ENCODE results near the gene COPS7A. TPM values are rescaled to one million over a fixed set of nuclear protein-coding genes. Genes with fewer than 3 reads are reported as not detected.
A peak's percentile ranks its signal among the peaks of the same experiment; 100 is the strongest.
"Not testable (repeated sequence)": the region's sequence is repeated elsewhere in the genome, so short reads cannot be mapped to it uniquely, and the experiment has no call there.

COPS7A gene
- total RNA-seq, 2 experiments from 2014 or later: 51.1 to 71.2 TPM

DNA sequence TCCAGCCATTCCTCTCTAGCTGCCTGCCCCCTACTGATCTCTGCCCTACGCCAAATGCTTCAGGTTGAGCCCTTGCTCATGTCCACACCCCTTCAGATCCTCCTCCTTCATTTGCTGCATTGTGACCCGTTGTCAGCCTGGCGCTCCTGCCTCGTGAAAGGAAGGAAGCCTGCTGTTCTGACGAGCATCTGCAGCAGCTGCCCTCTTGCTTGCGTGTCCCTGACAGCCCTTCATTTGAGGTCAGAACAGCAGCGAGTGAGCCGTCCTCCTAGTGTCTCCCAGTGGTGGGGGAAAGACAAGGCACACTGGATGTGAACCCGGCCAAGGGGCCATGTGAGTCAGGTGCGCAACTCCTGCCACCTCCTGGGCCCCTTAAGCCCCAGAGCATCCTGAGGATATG is 20.2 kb upstream of the COPS7A start:
- Histone ChIP-seq H3K4me1 (ENCODE audit: insufficient read depth, low read length, poor library complexity, severe bottlenecking) (peaks cover 29% of the 10 kb centered on the region), H2AFZ (ENCODE audit: low read length) (0 out of 2 replicates have a peak overlapping the region, but pooled peaks have one; percentile 18), H3K9me3 (ENCODE audit: low read length) (no peaks in the 10 kb centered on the region), H3K79me2 (ENCODE audit: insufficient read depth, low read depth, low read length) (peaks cover 16% of the 10 kb centered on the region; the same call in 1 of the 2 replicates), H3K4me3 (ENCODE audit: low read depth, low read length, poor library complexity, severe bottlenecking) (no peak overlapping the region), H4K20me1 (ENCODE audit: insufficient read depth, low read length) (no peaks in the 10 kb centered on the region), H3K27ac (ENCODE audit: low read depth, low read length, poor library complexity, severe bottlenecking) (no peak overlapping the region), H3K9me2 (ENCODE audit: insufficient read depth, low read length) (no peaks in the 10 kb centered on the region), H3K4me2 (ENCODE audit: low read length) (peak overlapping the region; percentile 44; the same call in 1 of the 2 replicates), H3K36me3 (ENCODE audit: insufficient read depth, low read length) (no peaks in the 10 kb centered on the region)
- peak; percentile 50 for DNase-seq (ENCODE audit: low spot score)
- no TSS peak for BruUV-seq (replicated peaks)
- intact Hi-C loops (cut with micrococcal nuclease; ENCODE audit: unreplicated experiment): no loop called here
- ChIA-PET CTCF (ENCODE audit: unreplicated experiment) (no interaction called here), POLR2A (interaction anchor here (1.4 kb wide), 1 partner anchor 23 kb away, joined by 4 read pairs; no protein-coding TSS in a partner anchor)
- TF ChIP-seq, protein P1, sequence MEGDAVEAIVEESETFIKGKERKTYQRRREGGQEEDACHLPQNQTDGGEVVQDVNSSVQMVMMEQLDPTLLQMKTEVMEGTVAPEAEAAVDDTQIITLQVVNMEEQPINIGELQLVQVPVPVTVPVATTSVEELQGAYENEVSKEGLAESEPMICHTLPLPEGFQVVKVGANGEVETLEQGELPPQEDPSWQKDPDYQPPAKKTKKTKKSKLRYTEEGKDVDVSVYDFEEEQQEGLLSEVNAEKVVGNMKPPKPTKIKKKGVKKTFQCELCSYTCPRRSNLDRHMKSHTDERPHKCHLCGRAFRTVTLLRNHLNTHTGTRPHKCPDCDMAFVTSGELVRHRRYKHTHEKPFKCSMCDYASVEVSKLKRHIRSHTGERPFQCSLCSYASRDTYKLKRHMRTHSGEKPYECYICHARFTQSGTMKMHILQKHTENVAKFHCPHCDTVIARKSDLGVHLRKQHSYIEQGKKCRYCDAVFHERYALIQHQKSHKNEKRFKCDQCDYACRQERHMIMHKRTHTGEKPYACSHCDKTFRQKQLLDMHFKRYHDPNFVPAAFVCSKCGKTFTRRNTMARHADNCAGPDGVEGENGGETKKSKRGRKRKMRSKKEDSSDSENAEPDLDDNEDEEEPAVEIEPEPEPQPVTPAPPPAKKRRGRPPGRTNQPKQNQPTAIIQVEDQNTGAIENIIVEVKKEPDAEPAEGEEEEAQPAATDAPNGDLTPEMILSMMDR (conservative IDR thresholded peaks at IDR 0.05; ENCODE audit: low read length): peak; percentile 31; the same call in 1 of the 2 replicates
- no peak for TF ChIP-seq EZH2phosphoT487 (IDR thresholded peaks at IDR 0.05; ENCODE audit: borderline replicate concordance, low read depth, low read length)

GRCh38 chr12:6708351-6708750 is 15.5 kb upstream of the COPS7A start:
- POLR2A ChIA-PET: interaction anchor here (0.8 to 2.0 kb wide), 2 partner anchors 16 to 128 kb away, joined by 3 to 7 read pairs; partner anchors contain the start of gene COPS7A
- H3K9me3 ChIP-seq (ENCODE audit: low read length); H3K79me2 ChIP-seq (ENCODE audit: insufficient read depth, low read depth, low read length); BruUV-seq (replicated peaks); H3K4me2 ChIP-seq (ENCODE audit: low read length); intact Hi-C loops (cut with micrococcal nuclease; ENCODE audit: unreplicated experiment); H3K9me2 ChIP-seq (ENCODE audit: insufficient read depth, low read length); H3K27ac ChIP-seq (ENCODE audit: low read depth, low read length, poor library complexity, severe bottlenecking); H3K4me3 ChIP-seq (ENCODE audit: low read depth, low read length, poor library complexity, severe bottlenecking); H3K36me3 ChIP-seq (ENCODE audit: insufficient read depth, low read length); DNase-seq (ENCODE audit: low spot score); H4K20me1 ChIP-seq (ENCODE audit: insufficient read depth, low read length); H2AFZ ChIP-seq (ENCODE audit: low read length): not testable (repeated sequence)
- H3K4me1 ChIP-seq (ENCODE audit: insufficient read depth, low read length, poor library complexity, severe bottlenecking): peaks cover 12% of the 10 kb centered on the region
- CTCF ChIA-PET (ENCODE audit: unreplicated experiment): interaction anchor here (0.6 to 0.7 kb wide), 2 partner anchors 94 to 287 kb away, joined by 3 read pairs; no protein-coding TSS in a partner anchor

- Histone ChIP-seq H4K20me1 (ENCODE audit: insufficient read depth, low read length) (no peaks in the 10 kb centered on the region), H3K27ac (ENCODE audit: low read depth, low read length, poor library complexity, severe bottlenecking) (no peak overlapping the region), H3K9me2 (ENCODE audit: insufficient read depth, low read length) (no peaks in the 10 kb centered on the region), H3K4me3 (ENCODE audit: low read depth, low read length, poor library complexity, severe bottlenecking) (no peak overlapping the region), H2AFZ (ENCODE audit: low read length) (no peak overlapping the region), H3K9me3 (ENCODE audit: low read length) (no peaks in the 10 kb centered on the region), H3K4me2 (ENCODE audit: low read length) (no peak overlapping the region), H3K4me1 (ENCODE audit: insufficient read depth, low read length, poor library complexity, severe bottlenecking) (peaks cover 6% of the 10 kb centered on the region), H3K79me2 (ENCODE audit: insufficient read depth, low read depth, low read length) (no peaks in the 10 kb centered on the region), H3K36me3 (ENCODE audit: insufficient read depth, low read length) (no peaks in the 10 kb centered on the region)
- intact Hi-C loops (cut with micrococcal nuclease; ENCODE audit: unreplicated experiment): no loop called here
- CTCF ChIA-PET (ENCODE audit: unreplicated experiment): interaction anchor here (0.7 kb wide), 1 partner anchor 94 kb away, joined by 3 read pairs; no protein-coding TSS in a partner anchor
- DNase-seq (ENCODE audit: low spot score): no peak
- no TSS peak for BruUV-seq (replicated peaks)
- TF ChIP-seq, protein P1 (conservative IDR thresholded peaks at IDR 0.05; ENCODE audit: low read length): no peak
- no peak for TF ChIP-seq EZH2phosphoT487 (IDR thresholded peaks at IDR 0.05; ENCODE audit: borderline replicate concordance, low read depth, low read length)
- POLR2A ChIA-PET: interaction anchor here (0.8 to 2.0 kb wide), 2 partner anchors 15 to 128 kb away, joined by 3 to 7 read pairs; partner anchors contain the start of gene COPS7A
Measured at GRCh38 chr12:6708960-6709394, 14.9 kb upstream of the COPS7A start.

GRCh38 chr12:6716031-6716873 is 7.6 kb upstream of the COPS7A start:
- H3K79me2 ChIP-seq (ENCODE audit: insufficient read depth, low read depth, low read length); CTCF ChIA-PET (ENCODE audit: unreplicated experiment); H4K20me1 ChIP-seq (ENCODE audit: insufficient read depth, low read length); BruUV-seq (replicated peaks); H3K9me3 ChIP-seq (ENCODE audit: low read length); H3K27ac ChIP-seq (ENCODE audit: low read depth, low read length, poor library complexity, severe bottlenecking); intact Hi-C loops (cut with micrococcal nuclease; ENCODE audit: unreplicated experiment); H3K4me2 ChIP-seq (ENCODE audit: low read length); H3K4me3 ChIP-seq (ENCODE audit: low read depth, low read length, poor library complexity, severe bottlenecking); DNase-seq (ENCODE audit: low spot score); H3K9me2 ChIP-seq (ENCODE audit: insufficient read depth, low read length); H3K36me3 ChIP-seq (ENCODE audit: insufficient read depth, low read length); POLR2A ChIA-PET; H2AFZ ChIP-seq (ENCODE audit: low read length): not testable (repeated sequence)
- peaks cover 21% of the 10 kb centered on the region for H3K4me1 ChIP-seq (ENCODE audit: insufficient read depth, low read length, poor library complexity, severe bottlenecking)
